ENCODE results near the gene NAPEPLD.

DNA sequence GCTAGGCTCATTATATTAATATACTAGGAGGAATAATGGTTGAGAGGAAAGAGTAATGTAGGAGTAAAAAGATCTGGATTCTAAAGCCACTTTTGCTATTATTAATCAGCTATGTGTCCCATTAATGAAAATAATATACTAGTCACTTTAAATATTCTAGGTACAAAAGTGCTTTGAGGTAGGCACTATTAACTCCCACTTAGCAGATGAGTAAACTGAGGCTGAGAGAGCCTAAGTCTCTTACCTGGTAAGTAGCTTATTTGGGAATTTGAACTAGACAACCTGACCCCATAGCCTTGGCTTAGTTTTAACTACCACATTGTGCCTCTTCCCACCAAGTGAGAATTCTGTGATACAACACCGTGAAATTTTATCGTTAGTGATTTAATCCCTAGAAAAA is 68.0 kb downstream of the NAPEPLD start:
- TF ChIP-seq CTCF (conservative IDR thresholded peaks at IDR 0.05; ENCODE audit: low read depth, low read length) = no peak
- no peak for TF ChIP-seq EZH2 (IDR thresholded peaks at IDR 0.05; ENCODE audit: borderline replicate concordance, low read depth, low read length, poor library complexity, severe bottlenecking)
